GM04504 (cell line): ENCODE data around the gene HPS5.
"Not testable (repeated sequence)": the region's sequence is repeated elsewhere in the genome, so short reads cannot be mapped to it uniquely, and the experiment has no call there.

ENCODE experiments used
- DNase-seq: peaks from one replicate; pipeline ENCODE4 v3.0.0-alpha.2; 2012; ENCODE audit warnings: low read depth

The HPS5 gene

DNA sequence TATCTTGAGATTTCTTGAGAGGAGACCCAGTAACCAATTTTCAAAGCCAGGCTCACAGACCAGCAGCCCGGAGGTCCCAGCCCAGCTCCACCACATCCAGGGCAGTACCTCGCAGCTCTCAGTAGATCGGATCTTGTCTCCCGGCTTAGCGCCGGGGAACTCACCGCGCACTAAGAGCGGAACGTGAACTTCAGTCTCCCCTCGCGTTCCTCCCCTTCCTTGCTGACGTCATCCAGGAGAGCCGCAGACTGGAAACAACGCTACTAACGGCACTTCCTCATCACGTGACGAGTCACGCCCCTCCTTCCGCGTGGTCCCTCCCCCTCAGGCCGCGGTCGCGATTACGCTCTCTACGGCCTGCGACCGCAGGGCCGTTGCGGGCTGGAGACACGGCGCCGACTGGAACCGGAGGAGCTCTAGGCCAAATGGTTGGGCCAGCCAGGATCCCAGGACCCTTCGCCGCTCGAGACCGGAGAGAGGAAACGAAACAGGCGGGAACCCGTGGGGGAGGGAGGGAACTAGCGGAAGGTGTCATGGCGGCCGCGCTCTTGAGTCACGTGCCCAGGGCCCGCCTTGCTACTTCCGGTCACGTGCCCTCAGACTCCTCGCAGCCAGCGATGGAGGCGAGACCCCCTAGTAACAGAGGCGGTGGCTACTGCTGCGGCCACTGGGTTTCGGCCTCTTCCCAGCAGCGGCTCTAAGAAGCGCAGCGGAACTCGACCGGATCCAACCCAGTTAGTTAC lies at the start of gene HPS5, which contains the start of gene GTF2H1:
Gene HPS5 (minus strand): TSS at position 172 of the 743 bp plus-strand sequence. CDS start 4,282 bp downstream, outside the sequence.
Gene GTF2H1 (plus strand): TSS at position 599 of the 743 bp plus-strand sequence. CDS start 10,508 bp downstream, outside the sequence.
- peak; percentile 97 for DNase-seq

DNA sequence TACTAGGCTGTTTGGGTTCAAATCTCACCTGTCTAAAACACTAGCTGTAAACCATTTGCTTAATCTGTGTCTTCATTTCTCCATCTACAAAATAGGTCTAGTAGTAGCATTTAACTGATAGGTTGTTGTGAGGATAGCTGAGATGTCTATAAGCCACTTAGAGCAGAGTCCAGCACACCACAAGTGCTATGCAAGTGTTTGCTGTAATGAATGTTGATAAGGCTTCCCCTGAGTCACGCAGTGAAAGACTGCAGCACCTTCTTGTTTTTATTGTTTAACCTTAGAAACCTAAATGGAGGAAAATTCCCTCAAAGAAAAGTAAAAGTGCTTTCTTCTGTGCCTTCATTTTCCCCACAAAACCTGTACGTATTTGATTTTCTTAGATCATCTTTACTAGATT lies 49.3 kb upstream of the HPS5 start:
- no peak for DNase-seq

DNA sequence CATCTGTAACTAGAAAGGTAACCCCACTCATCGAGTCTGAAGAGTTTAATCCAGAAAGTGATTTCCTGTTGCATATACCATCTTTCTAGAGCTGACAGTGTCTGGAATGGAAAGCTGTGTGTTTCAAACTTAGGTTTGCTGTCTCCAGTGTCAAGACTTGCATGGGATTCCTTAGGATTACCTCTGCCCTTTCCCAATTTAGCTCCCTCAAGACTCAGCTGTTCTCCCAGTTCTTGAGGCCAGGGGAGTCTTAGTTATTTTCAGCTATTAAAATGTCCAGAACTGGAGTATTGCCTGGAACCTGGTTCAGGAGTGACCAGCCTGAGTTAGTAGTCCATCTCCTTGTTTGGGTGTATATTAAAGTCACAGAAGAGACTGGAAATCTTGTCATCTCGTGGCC lies 47.5 kb upstream of the HPS5 start:
- DNase-seq, result no peak

- DNase-seq, result no peak
Observed at GRCh38 chr11:18368221-18368620, 46.3 kb upstream of the HPS5 start.

GRCh38 chr11:18367431-18367830 lies 45.5 kb upstream of the HPS5 start:
- no peak for DNase-seq

DNA sequence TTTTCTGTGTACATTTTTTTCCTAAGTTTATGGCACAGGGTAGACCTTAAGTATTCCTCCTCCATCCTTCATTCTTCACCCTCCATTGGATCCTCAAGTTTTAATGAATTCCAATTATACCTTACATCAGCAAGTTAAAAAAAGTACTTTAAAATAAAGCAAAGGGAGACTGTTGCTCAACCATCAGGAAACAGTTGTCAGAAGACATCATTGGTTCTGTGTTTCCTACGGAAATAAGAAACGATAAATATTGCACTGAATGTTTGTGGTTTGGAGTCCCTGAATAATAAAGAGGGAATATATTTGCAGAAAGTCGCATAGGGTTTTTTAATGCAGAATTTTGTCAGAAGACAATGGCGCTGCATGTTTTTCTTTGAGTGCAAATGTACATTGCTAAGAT lies 44.3 kb upstream of the HPS5 start:
- no peak for DNase-seq

- DNase-seq, result no peak
Observed at GRCh38 chr11:18365741-18366140, 43.8 kb upstream of the HPS5 start.

GRCh38 chr11:18364495-18365073 lies 42.6 kb upstream of the HPS5 start:
- DNase-seq, result no peak

DNA sequence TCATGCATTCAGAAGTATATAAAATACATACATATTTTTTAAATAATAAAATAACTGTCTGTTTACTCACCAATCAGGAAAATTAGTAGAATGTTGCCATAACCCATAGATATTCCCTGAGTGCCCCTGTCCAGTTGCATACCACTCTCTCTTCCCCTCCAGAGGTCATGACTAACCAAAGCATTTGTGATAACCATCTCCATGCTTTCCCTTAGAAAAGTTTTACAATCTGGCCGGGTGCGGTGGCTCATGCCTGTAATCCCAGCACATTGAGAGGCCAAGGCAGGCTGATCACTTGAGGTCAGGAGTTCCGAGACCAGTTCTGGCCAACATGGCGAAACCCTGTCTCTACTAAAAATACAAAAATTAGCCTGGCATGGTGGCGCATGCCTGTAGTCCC lies 39.2 kb upstream of the HPS5 start:
- DNase-seq, result no peak

- no peak for DNase-seq
Observed at GRCh38 chr11:18358646-18359045, 36.7 kb upstream of the HPS5 start.

DNA sequence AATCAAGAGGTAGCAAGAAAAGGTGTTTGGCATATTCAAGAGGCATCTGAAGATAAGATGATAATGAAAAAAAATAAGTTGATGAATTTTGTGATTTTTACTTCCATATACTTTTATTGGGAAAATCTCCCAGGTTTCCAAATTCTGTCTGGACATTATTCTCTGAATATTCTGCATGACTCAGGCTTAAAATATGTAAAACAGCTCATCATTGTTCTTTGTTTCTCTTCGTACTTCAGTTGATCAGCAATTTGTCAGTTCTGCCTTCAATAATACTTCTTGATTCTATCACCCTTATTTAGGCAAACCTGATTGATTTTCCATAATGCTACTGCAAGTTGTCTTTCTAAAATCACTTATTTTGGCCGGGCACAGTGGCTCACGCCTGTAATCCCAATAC lies 30.6 kb upstream of the HPS5 start:
- DNase-seq, result no peak

- DNase-seq, result peak; percentile 50
Observed at GRCh38 chr11:18347471-18348125, 25.7 kb upstream of the HPS5 start.

DNA sequence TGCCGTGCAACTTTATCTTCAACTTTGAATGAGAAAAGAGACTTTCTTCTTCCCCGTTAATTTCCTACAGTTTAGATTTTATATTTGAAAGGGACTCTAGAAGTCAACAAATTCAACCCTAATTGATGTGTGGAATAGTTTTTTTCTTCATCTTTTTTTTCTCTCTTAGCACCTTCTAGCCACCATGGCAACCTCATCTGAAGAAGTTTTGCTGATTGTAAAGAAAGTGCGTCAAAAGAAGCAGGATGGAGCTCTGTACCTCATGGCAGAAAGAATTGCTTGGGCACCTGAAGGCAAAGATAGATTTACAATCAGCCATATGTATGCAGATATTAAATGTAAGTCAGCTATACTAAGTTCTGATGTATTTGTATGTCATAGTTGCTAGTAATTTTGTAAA lies 11.0 kb upstream of the HPS5 start:
- no peak for DNase-seq

GRCh38 chr11:18332302-18332701 lies 10.4 kb upstream of the HPS5 start:
- no peak for DNase-seq

GRCh38 chr11:18330921-18331320 lies 9.0 kb upstream of the HPS5 start:
- DNase-seq, result no peak

DNA sequence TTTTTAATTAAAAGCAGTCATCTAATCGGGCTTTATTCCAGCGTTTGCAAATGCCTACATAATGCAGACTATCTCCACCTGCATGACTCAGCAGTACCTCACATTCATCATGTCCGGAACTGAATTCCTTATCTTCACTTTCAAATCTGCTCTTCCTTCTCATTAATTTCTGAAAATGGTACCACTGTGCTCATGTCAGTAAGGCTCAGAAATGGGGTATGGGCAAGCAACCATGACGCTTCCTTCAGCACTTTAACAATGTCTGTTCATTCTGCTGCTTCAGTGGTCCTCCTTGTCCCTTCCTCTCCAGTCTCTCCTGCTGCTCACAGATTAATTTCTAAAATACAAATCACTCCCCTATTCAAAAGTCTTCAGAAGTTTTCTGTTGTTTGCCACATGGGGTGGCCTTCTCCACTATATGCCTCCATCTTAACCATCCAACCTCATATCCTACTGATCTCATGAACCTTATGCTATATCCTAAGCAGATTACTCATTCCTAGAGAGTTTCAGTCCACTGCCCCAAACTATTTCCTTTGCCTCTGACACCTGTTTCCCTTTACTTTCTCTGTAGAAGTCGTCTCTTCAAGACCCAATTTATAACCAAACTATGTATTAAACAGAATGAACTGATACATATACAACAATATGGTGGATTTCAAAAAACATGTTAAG lies 7.4 kb upstream of the HPS5 start:
- no peak for DNase-seq

- no peak for DNase-seq
Observed at GRCh38 chr11:18324381-18324780, 2.4 kb upstream of the HPS5 start.

- not testable (repeated sequence) for DNase-seq
Observed at GRCh38 chr11:18323881-18324280, 1.9 kb upstream of the HPS5 start.

DNA sequence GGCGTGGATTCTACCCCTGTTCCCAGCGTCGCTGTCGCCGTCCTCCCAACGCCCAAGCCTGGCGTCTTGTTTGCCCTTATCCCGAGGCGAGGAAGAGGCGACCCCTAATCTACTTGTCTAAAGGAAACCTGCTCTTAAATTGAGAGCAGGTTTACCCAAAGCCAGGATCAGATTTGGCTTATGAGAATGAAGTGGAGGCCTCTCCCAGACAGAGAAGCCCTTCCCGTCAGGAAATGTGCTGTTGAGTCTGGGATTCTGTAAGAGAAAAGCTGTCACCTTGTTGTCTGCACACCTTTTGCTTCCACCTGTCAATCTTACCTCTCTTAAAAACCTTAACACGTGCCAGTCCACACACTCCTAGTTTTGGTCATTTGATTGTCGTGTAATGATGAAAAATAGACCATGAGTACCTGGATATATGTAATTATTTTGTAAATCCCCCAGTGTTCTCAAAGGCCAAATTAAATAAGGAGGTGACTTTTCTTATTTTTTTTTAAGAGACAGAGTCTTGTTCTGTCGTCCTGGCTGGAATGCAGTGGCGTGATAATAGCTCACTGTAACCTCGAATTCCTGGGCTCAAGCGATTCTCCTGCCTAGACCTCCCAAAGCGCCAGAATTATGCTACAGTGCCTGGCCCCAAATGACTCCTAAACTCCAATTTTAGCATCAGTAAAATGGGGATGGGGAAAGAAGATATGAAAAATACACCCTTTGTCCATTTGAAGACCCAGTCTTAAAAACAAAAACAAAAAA lies 1.1 kb upstream of the HPS5 start:
- no peak for DNase-seq

GRCh38 chr11:18321578-18321968 lies 367 bp downstream of the HPS5 start:
- DNase-seq, result no peak

GRCh38 chr11:18320617-18321016 lies 1.3 kb downstream of the HPS5 start:
- no peak for DNase-seq

- DNase-seq, result no peak
Observed at GRCh38 chr11:18319914-18320313, 2.0 kb downstream of the HPS5 start.
